ENCODE results near the gene ANKRD39.

The ANKRD39 gene

GRCh38 chr2:96832408-96832753 lies 25.4 kb downstream of the ANKRD39 start:
- DNase-seq = no peak

GRCh38 chr2:96831679-96832078 lies 26.1 kb downstream of the ANKRD39 start:
- no peak for DNase-seq

GRCh38 chr2:96830044-96830562 lies 27.7 kb downstream of the ANKRD39 start:
- no peak for DNase-seq

GRCh38 chr2:96828874-96829273 lies 28.9 kb downstream of the ANKRD39 start:
- no peak for DNase-seq

GRCh38 chr2:96828436-96828835 lies 29.4 kb downstream of the ANKRD39 start:
- DNase-seq = no peak

- DNase-seq = no peak
Measured at GRCh38 chr2:96826546-96827278, 31.1 kb downstream of the ANKRD39 start.

GRCh38 chr2:96825057-96825456 lies 32.8 kb downstream of the ANKRD39 start:
- DNase-seq = no peak

GRCh38 chr2:96824079-96824870 lies 33.5 kb downstream of the ANKRD39 start:
- DNase-seq = no peak

- no peak for DNase-seq
Measured at GRCh38 chr2:96823198-96823597, 34.6 kb downstream of the ANKRD39 start.

GRCh38 chr2:96822786-96823185 lies 35.0 kb downstream of the ANKRD39 start:
- no peak for DNase-seq

- no peak for DNase-seq
Measured at GRCh38 chr2:96821113-96821675, 36.6 kb downstream of the ANKRD39 start.

- DNase-seq = no peak
Measured at GRCh38 chr2:96819876-96820511, 37.8 kb downstream of the ANKRD39 start.

GRCh38 chr2:96819128-96819875 lies 38.5 kb downstream of the ANKRD39 start:
- no peak for DNase-seq

- DNase-seq = no peak
Measured at GRCh38 chr2:96817882-96818281, 39.9 kb downstream of the ANKRD39 start.

- DNase-seq = peak in 1 of 58 donors; percentile 53
Measured at GRCh38 chr2:96816836-96817702, 40.7 kb downstream of the ANKRD39 start.

GRCh38 chr2:96816127-96816835 lies 41.5 kb downstream of the ANKRD39 start, which contains the start of gene CNNM3:
CNNM3 (plus strand) TSS chr2:96816268; CDS start chr2:96816278, 10 bp downstream.
- DNase-seq = peak; percentile 59 to 98 (median 93)

GRCh38 chr2:96815326-96816126 lies 42.3 kb downstream of the ANKRD39 start:
- DNase-seq = peak in 6 of 58 donors; percentile 32 to 70 (median 59)

GRCh38 chr2:96813656-96814055 lies 44.2 kb downstream of the ANKRD39 start:
- no peak for DNase-seq
